HEK293 (cell line): ENCODE measurements around the gene IFNA2.

Source experiments
- CTCF ChIA-PET: fragments of 350-600 bp; formaldehyde crosslinking; extraction: SDS; loops from one replicate; lab custom pipeline; 2021; ENCODE audit warnings: antibody characterized with exemption; lab: Yijun Ruan, JAX
- POLR2A ChIA-PET: fragments of 300-600 bp; formaldehyde crosslinking; extraction: SDS; loops from one replicate; lab custom pipeline; 2020; ENCODE audit warnings: antibody characterized with exemption, inconsistent platforms; lab: Yijun Ruan, JAX
- H3K27ac ChIP-seq: fragments of 200-500 bp; sonication (Bioruptor generic); 2 replicates; pipeline ENCODE4 v1.5.1; 2014; ENCODE audit warnings: low read depth, low read length, control low read depth, inconsistent platforms; ENCODE audit errors: extremely low read depth
- H3K36me3 ChIP-seq, 2 experiments: fragments of 200-500 bp in 1 of 2; sonication (Bioruptor generic) in 1 of 2; 1 replicate in 1 of 2; 2 replicates in 1 of 2; pipeline ENCODE4 v1.5.1; 2014 to 2017; ENCODE audit warnings: inconsistent platforms in 2 of 2, low read length in 2 of 2; ENCODE audit not compliant: control insufficient read depth in 2 of 2, insufficient read depth in 1 of 2
- H3K4me1 ChIP-seq: fragments of 200-500 bp; sonication (Bioruptor generic); 2 replicates; pipeline ENCODE4 v1.5.1; 2014; ENCODE audit warnings: mild to moderate bottlenecking, low read length, inconsistent platforms; ENCODE audit not compliant: control insufficient read depth, insufficient read depth
- H3K4me3 ChIP-seq: 2 replicates; pipeline ENCODE4 v1.5.1; 2011; ENCODE audit warnings: low read depth, mild to moderate bottlenecking, control low read depth, low read length, moderate library complexity
- H3K9me3 ChIP-seq: fragments of 200-500 bp; sonication (Bioruptor generic); 2 replicates; pipeline ENCODE4 v1.5.1; 2014; ENCODE audit warnings: low read depth, low read length, inconsistent platforms; ENCODE audit not compliant: control insufficient read depth, insufficient read depth
- KLF1 ChIP-seq: fragments of 450-650 bp; formaldehyde crosslinking; IDR thresholded peaks from 2 replicates; pipeline ENCODE4 v1.5.1; 2016; ENCODE audit warnings: missing biosample characterization, missing genetic modification characterization
- KLF8 ChIP-seq: fragments of 450-650 bp; formaldehyde crosslinking; IDR thresholded peaks from 2 replicates; pipeline ENCODE4 v1.5.1; 2016; ENCODE audit warnings: missing biosample characterization, missing genetic modification characterization
- PRDM1 ChIP-seq: fragments of 450-650 bp; formaldehyde crosslinking; IDR thresholded peaks from 2 replicates; pipeline ENCODE4; 2016; ENCODE audit warnings: missing biosample characterization, missing genetic modification characterization
- SALL2 ChIP-seq: fragments of 450-650 bp; formaldehyde crosslinking; IDR thresholded peaks from 2 replicates; pipeline ENCODE4 v1.5.0; 2017; ENCODE audit warnings: missing biosample characterization, mild to moderate bottlenecking, missing genetic modification characterization, borderline replicate concordance
- SP7 ChIP-seq: fragments of 450-650 bp; formaldehyde crosslinking; IDR thresholded peaks from 2 replicates; pipeline ENCODE4 v1.5.1; 2016; ENCODE audit warnings: missing biosample characterization, missing genetic modification characterization
- ZBTB48 ChIP-seq: fragments of 450-650 bp; formaldehyde crosslinking; IDR thresholded peaks from 2 replicates; pipeline ENCODE4 v1.5.1; 2016; ENCODE audit warnings: missing biosample characterization, missing genetic modification characterization
- ZNF112 ChIP-seq: fragments of 450-650 bp; formaldehyde crosslinking; IDR thresholded peaks from 2 replicates; pipeline ENCODE4 v1.5.0; 2017; ENCODE audit warnings: missing biosample characterization, missing genetic modification characterization
- ZNF202 ChIP-seq: fragments of 450-650 bp; formaldehyde crosslinking; IDR thresholded peaks from 2 replicates; pipeline ENCODE4 v1.5.1; 2016; ENCODE audit warnings: missing biosample characterization, missing genetic modification characterization, borderline replicate concordance
- ZNF211 ChIP-seq: fragments of 450-650 bp; formaldehyde crosslinking; IDR thresholded peaks from 2 replicates; pipeline ENCODE4 v1.5.1; 2016; ENCODE audit warnings: low read depth, missing biosample characterization, missing genetic modification characterization
- ZNF248 ChIP-seq: fragments of 450-650 bp; formaldehyde crosslinking; IDR thresholded peaks from 2 replicates; pipeline ENCODE4 v1.5.1; 2017; ENCODE audit warnings: missing biosample characterization, missing genetic modification characterization
- ZNF311 ChIP-seq: fragments of 450-650 bp; formaldehyde crosslinking; IDR thresholded peaks from 2 replicates; pipeline ENCODE4 v1.5.1; 2017; ENCODE audit warnings: missing biosample characterization, missing genetic modification characterization, borderline replicate concordance
- ZNF341 ChIP-seq: fragments of 450-650 bp; formaldehyde crosslinking; IDR thresholded peaks from 2 replicates; pipeline ENCODE4; 2016; ENCODE audit warnings: low read depth, missing biosample characterization, missing genetic modification characterization
- ZNF362 ChIP-seq: fragments of 450-650 bp; formaldehyde crosslinking; IDR thresholded peaks from 2 replicates; pipeline ENCODE4 v1.5.1; 2016; ENCODE audit warnings: missing biosample characterization, missing genetic modification characterization
- ZNF423 ChIP-seq: fragments of 450-650 bp; formaldehyde crosslinking; IDR thresholded peaks from 2 replicates; pipeline ENCODE4 v1.5.1; 2016; ENCODE audit warnings: missing biosample characterization, missing genetic modification characterization
- ZNF621 ChIP-seq: fragments of 450-650 bp; formaldehyde crosslinking; IDR thresholded peaks from 2 replicates; pipeline ENCODE4 v1.5.1; 2017; ENCODE audit warnings: missing biosample characterization, missing genetic modification characterization
- ZNF626 ChIP-seq: fragments of 450-650 bp; sonication (Bioruptor Pico); formaldehyde crosslinking; IDR thresholded peaks from 2 replicates; pipeline ENCODE4 v1.5.1; 2018; ENCODE audit warnings: missing biosample characterization, missing genetic modification characterization, inconsistent platforms
- ZNF639 ChIP-seq: fragments of 450-650 bp; formaldehyde crosslinking; IDR thresholded peaks from 2 replicates; pipeline ENCODE4 v1.5.1; 2016; ENCODE audit warnings: missing biosample characterization, missing genetic modification characterization
- ZNF645 ChIP-seq: fragments of 450-650 bp; formaldehyde crosslinking; IDR thresholded peaks from 2 replicates; pipeline ENCODE4; 2016; ENCODE audit warnings: missing biosample characterization, missing genetic modification characterization
- ZNF664 ChIP-seq: fragments of 450-650 bp; formaldehyde crosslinking; IDR thresholded peaks from 2 replicates; pipeline ENCODE4 v1.5.1; 2016; ENCODE audit warnings: missing biosample characterization, missing genetic modification characterization
- ZNF776 ChIP-seq: fragments of 450-650 bp; formaldehyde crosslinking; IDR thresholded peaks from 2 replicates; pipeline ENCODE4 v1.5.0; 2017; ENCODE audit warnings: missing biosample characterization, missing genetic modification characterization, borderline replicate concordance
- ZSCAN23 ChIP-seq: fragments of 450-650 bp; formaldehyde crosslinking; IDR thresholded peaks from 2 replicates; pipeline ENCODE4 v1.5.1; 2016; ENCODE audit warnings: missing biosample characterization, missing genetic modification characterization
- ZSCAN30 ChIP-seq: fragments of 450-650 bp; IDR thresholded peaks from 2 replicates; pipeline ENCODE4 v1.5.1; 2018; ENCODE audit warnings: missing biosample characterization, mild to moderate bottlenecking, missing genetic modification characterization, moderate library complexity
- TF ChIP-seq, protein P1 (sequence below): fragments of 450-650 bp; formaldehyde crosslinking; IDR thresholded peaks from 2 replicates; pipeline ENCODE4 v1.5.1; 2016; ENCODE audit warnings: missing biosample characterization, missing genetic modification characterization

Gene IFNA2

DNA sequence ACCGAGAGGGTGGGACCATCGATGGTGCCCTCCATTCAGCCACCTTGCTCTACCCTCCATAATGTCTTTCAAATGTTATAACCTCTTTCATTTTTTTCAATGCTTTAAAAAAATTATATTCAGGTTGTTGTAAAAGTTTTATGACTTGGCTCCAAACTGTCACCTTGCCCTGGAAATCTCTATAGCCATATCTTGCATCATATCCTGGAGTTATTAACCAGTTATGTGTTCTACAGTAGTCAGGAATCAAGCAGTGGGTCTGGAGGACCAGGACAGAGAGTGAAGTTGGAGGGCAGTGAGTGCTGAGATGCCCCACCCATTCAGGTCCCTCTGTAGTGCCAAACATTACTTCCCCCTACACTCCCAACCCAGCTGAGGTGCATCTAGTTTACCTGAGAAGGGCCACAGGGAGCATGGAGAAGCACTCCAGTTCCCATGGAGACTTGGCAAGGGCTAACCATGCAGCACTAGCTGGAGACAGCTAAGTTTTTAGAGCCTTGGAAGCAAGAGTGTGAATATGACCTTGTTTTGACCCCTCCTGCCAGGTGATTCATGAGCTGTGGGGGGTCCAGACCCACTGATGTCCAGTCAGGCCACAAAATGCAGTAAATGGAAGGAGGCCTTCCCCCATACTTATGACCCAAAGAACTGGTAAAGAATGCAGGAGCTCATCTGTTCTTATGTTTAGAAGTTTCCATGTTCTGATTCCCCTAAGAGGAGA, 29.2 kb upstream of the IFNA2 start:
- no peaks in the 10 kb centered on the region for H3K9me3 ChIP-seq
- H3K27ac ChIP-seq, result no peak overlapping the region
- ChIA-PET POLR2A (no interaction called here), CTCF (interaction anchor here (0.6 to 1.1 kb wide), 3 partner anchors 18 to 96 kb away, joined by 3 to 4 read pairs (median 3); no protein-coding TSS in a partner anchor)
- TF ChIP-seq ZNF423 (tag by site-specific recombination) (no peak), ZNF362 (tag by site-specific recombination) (no peak), ZNF664 (tag by site-specific recombination) (no peak)
- no peaks in the 10 kb centered on the region for H3K36me3 ChIP-seq
- no peaks in the 10 kb centered on the region for H3K4me1 ChIP-seq
- H3K4me3 ChIP-seq, result no peak overlapping the region

- TF ChIP-seq ZNF423 (tag by site-specific recombination) (no peak), ZNF112 (no peak), SP7 (tag by site-specific recombination) (no peak), ZNF776 (tag by site-specific recombination) (no peak), KLF1 (tag by site-specific recombination) (no peak), ZNF341 (tag by site-specific recombination) (no peak), SALL2 (tag by site-specific recombination) (no peak), ZNF639 (tag by site-specific recombination) (no peak), ZNF311 (tag by site-specific recombination) (no peak), ZNF211 (tag by site-specific recombination) (no peak), PRDM1 (tag by site-specific recombination) (no peak), ZNF202 (tag by site-specific recombination) (no peak), ZNF626 (tag by site-specific recombination) (no peak), ZSCAN23 (tag by site-specific recombination) (no peak)
- ChIA-PET CTCF (interaction anchor here (1.1 to 1.3 kb wide), 2 partner anchors 18 to 92 kb away, joined by 3 read pairs; no protein-coding TSS in a partner anchor), POLR2A (no interaction called here)
- Histone ChIP-seq H3K27ac (no peak overlapping the region), H3K4me3 (no peak overlapping the region), H3K36me3 (no peaks in the 10 kb centered on the region), H3K4me1 (no peaks in the 10 kb centered on the region), H3K9me3 (no peaks in the 10 kb centered on the region)
Measured at GRCh38 chr9:21413624-21414023, 28.4 kb upstream of the IFNA2 start.

DNA sequence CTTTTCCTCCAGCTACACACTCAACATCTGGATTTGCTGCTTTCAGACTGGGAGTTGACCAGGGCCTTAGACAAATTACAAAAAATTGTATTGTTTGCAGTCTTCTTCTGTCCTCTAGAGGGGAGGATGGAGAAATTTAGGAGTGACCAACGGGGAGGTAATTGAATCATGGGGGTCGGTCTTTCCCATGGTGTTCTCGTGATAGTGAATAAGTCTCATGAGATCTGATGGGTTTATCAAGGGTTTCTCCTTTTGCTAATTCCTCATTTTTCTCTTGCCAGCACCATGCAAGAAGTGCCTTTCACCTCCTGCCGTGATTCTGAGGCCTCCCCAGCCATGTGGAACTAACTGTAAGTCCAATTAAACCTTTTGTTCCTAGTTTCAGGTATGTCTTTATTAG, 28.0 kb upstream of the IFNA2 start:
- ChIA-PET POLR2A (no interaction called here), CTCF (interaction anchor here (0.6 to 1.3 kb wide), 5 partner anchors 20 to 168 kb away, joined by 3 read pairs; no protein-coding TSS in a partner anchor)
- H3K27ac ChIP-seq, result no peak overlapping the region
- H3K36me3 ChIP-seq, result no peaks in the 10 kb centered on the region
- no peaks in the 10 kb centered on the region for H3K4me1 ChIP-seq
- H3K4me3 ChIP-seq, result no peak overlapping the region
- H3K9me3 ChIP-seq, result no peaks in the 10 kb centered on the region
- TF ChIP-seq ZSCAN30 (no peak), KLF8 (tag by site-specific recombination) (no peak), ZNF248 (tag by site-specific recombination) (no peak), ZNF645 (tag by site-specific recombination) (no peak), ZBTB48 (tag by site-specific recombination) (no peak), ZNF621 (tag by site-specific recombination) (no peak)
- TF ChIP-seq, protein P1, sequence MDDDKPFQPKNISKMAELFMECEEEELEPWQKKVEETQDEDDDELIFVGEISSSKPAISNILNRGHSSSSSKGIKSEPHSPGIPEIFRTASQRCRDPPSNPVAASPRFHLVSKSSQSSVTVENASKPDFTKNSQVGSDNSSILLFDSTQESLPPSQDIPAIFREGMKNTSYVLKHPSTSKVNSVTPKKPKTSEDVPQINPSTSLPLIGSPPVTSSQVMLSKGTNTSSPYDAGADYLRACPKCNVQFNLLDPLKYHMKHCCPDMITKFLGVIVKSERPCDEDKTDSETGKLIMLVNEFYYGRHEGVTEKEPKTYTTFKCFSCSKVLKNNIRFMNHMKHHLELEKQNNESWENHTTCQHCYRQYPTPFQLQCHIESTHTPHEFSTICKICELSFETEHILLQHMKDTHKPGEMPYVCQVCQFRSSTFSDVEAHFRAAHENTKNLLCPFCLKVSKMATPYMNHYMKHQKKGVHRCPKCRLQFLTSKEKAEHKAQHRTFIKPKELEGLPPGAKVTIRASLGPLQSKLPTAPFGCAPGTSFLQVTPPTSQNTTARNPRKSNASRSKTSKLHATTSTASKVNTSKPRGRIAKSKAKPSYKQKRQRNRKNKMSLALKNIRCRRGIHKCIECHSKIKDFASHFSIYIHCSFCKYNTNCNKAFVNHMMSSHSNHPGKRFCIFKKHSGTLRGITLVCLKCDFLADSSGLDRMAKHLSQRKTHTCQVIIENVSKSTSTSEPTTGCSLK, result no peak
